Metanephros (tissue), 2 donors: ENCODE measurements around the gene LPIN1. TPM values are rescaled to one million over a fixed set of nuclear protein-coding genes. Genes with fewer than 3 reads are reported as not detected.

Experiments used
- small RNA-seq: library from RNA; depleted of rRNA; stranded (forward); fragments of <200 nt; gene quantifications from one replicate; pipeline ENCODE3, GENCODE V24; 2014; ENCODE audit warnings: low replicate concordance
- total RNA-seq: library from RNA; depleted of rRNA; stranded (reverse); fragments of >200 nt; gene quantifications from one replicate; pipeline ENCODE4 v1.2.3, GENCODE V29; 2014

LPIN1 gene, protein sequence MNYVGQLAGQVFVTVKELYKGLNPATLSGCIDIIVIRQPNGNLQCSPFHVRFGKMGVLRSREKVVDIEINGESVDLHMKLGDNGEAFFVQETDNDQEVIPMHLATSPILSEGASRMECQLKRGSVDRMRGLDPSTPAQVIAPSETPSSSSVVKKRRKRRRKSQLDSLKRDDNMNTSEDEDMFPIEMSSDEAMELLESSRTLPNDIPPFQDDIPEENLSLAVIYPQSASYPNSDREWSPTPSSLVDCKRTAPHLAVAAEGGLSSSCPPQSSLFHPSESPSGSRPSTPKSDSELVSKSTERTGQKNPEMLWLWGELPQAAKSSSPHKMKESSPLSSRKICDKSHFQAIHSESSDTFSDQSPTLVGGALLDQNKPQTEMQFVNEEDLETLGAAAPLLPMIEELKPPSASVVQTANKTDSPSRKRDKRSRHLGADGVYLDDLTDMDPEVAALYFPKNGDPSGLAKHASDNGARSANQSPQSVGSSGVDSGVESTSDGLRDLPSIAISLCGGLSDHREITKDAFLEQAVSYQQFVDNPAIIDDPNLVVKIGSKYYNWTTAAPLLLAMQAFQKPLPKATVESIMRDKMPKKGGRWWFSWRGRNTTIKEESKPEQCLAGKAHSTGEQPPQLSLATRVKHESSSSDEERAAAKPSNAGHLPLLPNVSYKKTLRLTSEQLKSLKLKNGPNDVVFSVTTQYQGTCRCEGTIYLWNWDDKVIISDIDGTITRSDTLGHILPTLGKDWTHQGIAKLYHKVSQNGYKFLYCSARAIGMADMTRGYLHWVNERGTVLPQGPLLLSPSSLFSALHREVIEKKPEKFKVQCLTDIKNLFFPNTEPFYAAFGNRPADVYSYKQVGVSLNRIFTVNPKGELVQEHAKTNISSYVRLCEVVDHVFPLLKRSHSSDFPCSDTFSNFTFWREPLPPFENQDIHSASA
- total RNA-seq: 29.3 TPM

DNA sequence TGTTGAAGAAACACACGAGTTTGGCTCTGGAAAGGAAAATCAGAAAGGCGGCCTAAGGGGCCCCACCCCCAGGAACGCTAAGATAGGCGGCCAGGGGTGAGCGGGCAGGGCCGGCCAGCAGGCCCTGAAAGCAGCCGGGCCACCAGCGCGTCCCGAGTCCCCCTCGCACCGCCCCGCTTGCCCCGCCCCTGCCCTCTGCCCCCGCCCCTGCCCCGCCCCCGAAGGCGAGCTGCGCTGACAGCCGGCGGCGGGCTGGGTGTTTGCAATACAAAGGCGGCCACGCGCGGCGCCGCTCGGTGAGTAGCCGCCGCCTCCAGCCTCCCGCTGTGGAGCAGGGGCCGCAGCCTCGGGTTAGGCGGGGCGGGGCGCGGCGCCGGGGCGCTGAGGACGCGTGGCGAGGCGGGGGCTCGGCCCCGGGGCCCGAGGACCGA, at the start of gene LPIN1:
Gene LPIN1, plus strand, starts transcription at position 257 of the 431 bp plus-strand sequence. CDS start 18,910 bp downstream, outside the sequence.

Small RNAs within 50 kb of the gene (small RNA-seq; reads per million reads assigned to genes)
- not detected for gene MIR4262
- gene MIR548S: not detected

Other genes with a start within 250 kb of the LPIN1 start
- gene GREB1, start 212.6 kb upstream of the LPIN1 start, total RNA-seq: 18.3 TPM
- gene NTSR2, start 76.4 kb upstream of the LPIN1 start, total RNA-seq: not detected